ENCODE data around the gene MPL. TPM values are rescaled to one million over a fixed set of nuclear protein-coding genes. Genes with fewer than 3 reads are reported as not detected.

MPL gene
- total and polyA plus RNA-seq, 5 experiments from 2014 or later, result not detected

- DNase-seq (no peak), ATAC-seq (no peak)
- Mint-ChIP-seq H3K27me3 (peaks cover 0 to 8% (median 0%) of the 10 kb centered on the region in 5 donors), H3K4me3 (no peak overlapping the region), H3K9me3 (no peaks in the 10 kb centered on the region), H3K4me1 (peaks cover 0 to 1% (median 0%) of the 10 kb centered on the region in 4 donors), H3K27ac (peak overlapping the region in 2 of 10 donors; percentile 23 to 57), H3K36me3 (no peaks in the 10 kb centered on the region)
- POLR2A ChIA-PET, result no interaction called here
Measured at GRCh38 chr1:43309405-43310025, 28.1 kb upstream of the MPL start.

- POLR2A ChIA-PET, result no interaction called here
- H3K27ac Mint-ChIP-seq, result no peak overlapping the region
- H3K27me3 Mint-ChIP-seq, result peaks cover 0 to 8% (median 0%) of the 10 kb centered on the region in 5 donors
- DNase-seq (no peak), ATAC-seq (no peak)
- peaks cover 0 to 1% (median 0%) of the 10 kb centered on the region in 4 donors for H3K4me1 Mint-ChIP-seq
- no peaks in the 10 kb centered on the region for H3K36me3 Mint-ChIP-seq
- H3K9me3 Mint-ChIP-seq, result no peaks in the 10 kb centered on the region
- H3K4me3 Mint-ChIP-seq, result no peak overlapping the region
Measured at GRCh38 chr1:43311521-43311920, 26.1 kb upstream of the MPL start.

- no peak for DNase-seq
- H3K27ac Mint-ChIP-seq, result no peak overlapping the region
- no peaks in the 10 kb centered on the region for H3K9me3 Mint-ChIP-seq
- H3K4me3 Mint-ChIP-seq, result no peak overlapping the region
- POLR2A ChIA-PET, result no interaction called here
- H3K4me1 Mint-ChIP-seq, result peaks cover 0 to 1% (median 0%) of the 10 kb centered on the region in 4 donors
- peaks cover 0 to 8% (median 0%) of the 10 kb centered on the region in 5 donors for H3K27me3 Mint-ChIP-seq
- no peaks in the 10 kb centered on the region for H3K36me3 Mint-ChIP-seq
- no peak for ATAC-seq
Measured at GRCh38 chr1:43312212-43312623, 25.4 kb upstream of the MPL start.

- DNase-seq, result no peak
- POLR2A ChIA-PET, result no interaction called here
- ATAC-seq, result no peak
- H3K4me3 Mint-ChIP-seq, result no peak overlapping the region
- no peaks in the 10 kb centered on the region for H3K9me3 Mint-ChIP-seq
- peaks cover 0 to 1% (median 0%) of the 10 kb centered on the region in 4 donors for H3K4me1 Mint-ChIP-seq
- no peaks in the 10 kb centered on the region for H3K36me3 Mint-ChIP-seq
- H3K27ac Mint-ChIP-seq, result no peak overlapping the region
- H3K27me3 Mint-ChIP-seq, result peaks cover 0 to 6% (median 0%) of the 10 kb centered on the region in 5 donors
Measured at GRCh38 chr1:43312663-43313515, 24.7 kb upstream of the MPL start.

GRCh38 chr1:43313771-43314170, 23.8 kb upstream of the MPL start:
- Mint-ChIP-seq H3K27me3 (peaks cover 0 to 2% (median 0%) of the 10 kb centered on the region in 5 donors), H3K4me1 (no peaks in the 10 kb centered on the region), H3K27ac (no peak overlapping the region), H3K9me3 (no peaks in the 10 kb centered on the region), H3K4me3 (no peak overlapping the region), H3K36me3 (no peaks in the 10 kb centered on the region)
- POLR2A ChIA-PET, result no interaction called here
- DNase-seq, result no peak
- no peak for ATAC-seq

- Mint-ChIP-seq H3K4me3 (no peak overlapping the region), H3K27me3 (peaks cover 0 to 2% (median 0%) of the 10 kb centered on the region in 5 donors), H3K4me1 (no peaks in the 10 kb centered on the region), H3K36me3 (no peaks in the 10 kb centered on the region), H3K9me3 (no peaks in the 10 kb centered on the region), H3K27ac (no peak overlapping the region)
- ATAC-seq (no peak), DNase-seq (no peak)
- POLR2A ChIA-PET, result no interaction called here
Measured at GRCh38 chr1:43314233-43314632, 23.4 kb upstream of the MPL start.

- no peak for DNase-seq
- Mint-ChIP-seq H3K27me3 (peaks cover 0 to 2% (median 0%) of the 10 kb centered on the region in 5 donors), H3K36me3 (no peaks in the 10 kb centered on the region), H3K4me3 (no peak overlapping the region), H3K4me1 (no peaks in the 10 kb centered on the region), H3K9me3 (no peaks in the 10 kb centered on the region), H3K27ac (peak overlapping the region in 1 of 10 donors; percentile 30)
- no peak for ATAC-seq
- POLR2A ChIA-PET, result no interaction called here
Measured at GRCh38 chr1:43315481-43315880, 22.1 kb upstream of the MPL start.

- Mint-ChIP-seq H3K27ac (no peak overlapping the region), H3K4me1 (no peaks in the 10 kb centered on the region), H3K27me3 (no peaks in the 10 kb centered on the region)
Measured at GRCh38 chr1:43315963-43316737, 21.5 kb upstream of the MPL start.

GRCh38 chr1:43316738-43317520, 20.7 kb upstream of the MPL start:
- DNase-seq, result no peak
- no peaks in the 10 kb centered on the region for H3K9me3 Mint-ChIP-seq
- H3K4me1 Mint-ChIP-seq, result no peaks in the 10 kb centered on the region
- POLR2A ChIA-PET, result no interaction called here
- no peaks in the 10 kb centered on the region for H3K36me3 Mint-ChIP-seq
- no peaks in the 10 kb centered on the region for H3K27me3 Mint-ChIP-seq
- no peak overlapping the region for H3K4me3 Mint-ChIP-seq
- ATAC-seq, result no peak
- H3K27ac Mint-ChIP-seq, result peak overlapping the region in 2 of 10 donors; percentile 57 to 68

More at GRCh38 chr1:43315963-43316737, 21.5 kb upstream of the MPL start:
- no peaks in the 10 kb centered on the region for H3K36me3 Mint-ChIP-seq
- POLR2A ChIA-PET, result no interaction called here
- DNase-seq (no peak), ATAC-seq (no peak)
- H3K9me3 Mint-ChIP-seq, result no peaks in the 10 kb centered on the region
- H3K4me3 Mint-ChIP-seq, result no peak overlapping the region

GRCh38 chr1:43317817-43318471, 19.7 kb upstream of the MPL start:
- Mint-ChIP-seq H3K9me3 (no peaks in the 10 kb centered on the region), H3K4me3 (no peak overlapping the region), H3K27ac (peak overlapping the region in 3 of 10 donors; percentile 18 to 70 (median 68)), H3K36me3 (no peaks in the 10 kb centered on the region), H3K27me3 (no peaks in the 10 kb centered on the region), H3K4me1 (no peaks in the 10 kb centered on the region)
- peak in 1 of 10 donors; percentile 54 for DNase-seq
- POLR2A ChIA-PET, result no interaction called here
- ATAC-seq, result no peak

GRCh38 chr1:43318831-43319230, 18.8 kb upstream of the MPL start:
- H3K4me3 Mint-ChIP-seq, result no peak overlapping the region
- POLR2A ChIA-PET, result no interaction called here
- H3K36me3 Mint-ChIP-seq, result no peaks in the 10 kb centered on the region
- ATAC-seq (no peak), DNase-seq (no peak)
- peaks cover 0 to under 1% (median 0%) of the 10 kb centered on the region in 9 donors for H3K9me3 Mint-ChIP-seq
- H3K4me1 Mint-ChIP-seq, result no peaks in the 10 kb centered on the region
- no peaks in the 10 kb centered on the region for H3K27me3 Mint-ChIP-seq
- H3K27ac Mint-ChIP-seq, result peak overlapping the region in 1 of 10 donors; percentile 52

- no peak for ATAC-seq
- peaks cover 0 to 5% (median 2%) of the 10 kb centered on the region in 9 donors for H3K9me3 Mint-ChIP-seq
- DNase-seq, result no peak
- H3K4me3 Mint-ChIP-seq, result no peak overlapping the region
- H3K27ac Mint-ChIP-seq, result peak overlapping the region in 1 of 10 donors; percentile 52
- H3K36me3 Mint-ChIP-seq, result peaks cover 0 to 3% (median 2%) of the 10 kb centered on the region in 3 donors
- peaks cover 0 to 1% (median 0%) of the 10 kb centered on the region in 4 donors for H3K4me1 Mint-ChIP-seq
- H3K27me3 Mint-ChIP-seq, result no peaks in the 10 kb centered on the region
- POLR2A ChIA-PET, result no interaction called here
Measured at GRCh38 chr1:43319288-43319687, 18.3 kb upstream of the MPL start.

Data from naive thymus-derived CD8-positive, alpha-beta T cell (primary cell).